B cell (primary cell): ENCODE measurements around the gene HS3ST5. TPM values are rescaled to one million over a fixed set of nuclear protein-coding genes. Genes with fewer than 3 reads are reported as not detected.
"Not testable (repeated sequence)": the region's sequence is repeated elsewhere in the genome, so short reads cannot be mapped to it uniquely, and the experiment has no call there.

Experiments used
- ATAC-seq: fragments of 200-7000 bp; cut with Tn5 transposase; one replicate; pipeline ENCODE4 v1.10.0; 2021; ENCODE audit warnings: low read depth, mild to moderate bottlenecking, moderate number of reproducible peaks, moderate library complexity
- CTCF ChIA-PET: fragments of 350-600 bp; sonication (Branson Sonifier 250); formaldehyde crosslinking; loops from one replicate; lab custom pipeline; 2021; ENCODE audit warnings: antibody characterized with exemption, inconsistent platforms; lab: Charles Lee
- POLR2A ChIA-PET: fragments of 350-600 bp; sonication (Branson Sonifier 250); formaldehyde crosslinking; loops from one replicate; lab custom pipeline; 2021; ENCODE audit warnings: antibody characterized with exemption; lab: Charles Lee
- DNase-seq: peaks from one replicate; pipeline ENCODE4 v3.0.0; 2013
- H2AFZ ChIP-seq: 2 replicates; pipeline ENCODE4 v1.6.1; 2012; ENCODE audit warnings: mild to moderate bottlenecking, low read depth, low read length; ENCODE audit not compliant: insufficient read depth, poor library complexity, severe bottlenecking
- H3K27ac ChIP-seq, 2 donors: 1 replicate in 1 of 2; 2 replicates in 1 of 2; pipeline ENCODE4 v1.5.1; 2012 to 2013; ENCODE audit warnings: low read length in 2 of 2, mild to moderate bottlenecking in 2 of 2, moderate library complexity in 1 of 2
- H3K27me3 ChIP-seq, 4 experiments: fragments of 200-600 bp in 1 of 4; sonication (generic) in 1 of 4; replicated peaks in 1 of 4; 1 replicate in 2 of 4; 2 replicates in 2 of 4; pipeline versions ENCODE4 v1.6.1 to v1.7.0; 2013 to 2016; ENCODE audit warnings: low read length in 3 of 4, mild to moderate bottlenecking in 2 of 4, mixed read lengths in 1 of 4, moderate library complexity in 1 of 4; ENCODE audit not compliant: insufficient read depth in 4 of 4, control insufficient read depth in 3 of 4; ENCODE audit errors: control extremely low read depth in 1 of 4
- H3K36me3 ChIP-seq, 2 experiments: replicated peaks in 1 of 2; 1 replicate in 1 of 2; 2 replicates in 1 of 2; pipeline versions ENCODE4 v1.6.1 to v1.7.1; 2013; ENCODE audit warnings: low read length in 1 of 2; ENCODE audit not compliant: insufficient read depth in 2 of 2, control insufficient read depth in 1 of 2; ENCODE audit errors: control extremely low read depth in 1 of 2, extremely low read depth in 1 of 2
- H3K4me1 ChIP-seq, 2 donors: fragments of 200-600 bp in 1 of 2; sonication (generic) in 1 of 2; 1 replicate in 1 of 2; 2 replicates in 1 of 2; pipeline versions ENCODE4 v1.5.1 to v1.6.1; 2013 to 2017; ENCODE audit warnings: low read length in 2 of 2; ENCODE audit not compliant: control insufficient read depth in 2 of 2, insufficient read depth in 2 of 2
- H3K4me2 ChIP-seq: replicated peaks from 2 replicates; pipeline ENCODE3; 2012; ENCODE audit warnings: mild to moderate bottlenecking, low read depth, low read length; ENCODE audit not compliant: poor library complexity, severe bottlenecking
- H3K4me3 ChIP-seq, 5 experiments: fragments of 200-600 bp in 1 of 5; sonication (generic) in 1 of 5; 1 replicate in 3 of 5; 2 replicates in 2 of 5; pipeline versions ENCODE4 v1.5.1 to v1.7.0; 2011 to 2016; ENCODE audit warnings: low read length in 4 of 5, mild to moderate bottlenecking in 4 of 5, low read depth in 2 of 5, control low read depth in 1 of 5, moderate library complexity in 1 of 5; ENCODE audit not compliant: insufficient read depth in 1 of 5; ENCODE audit errors: control extremely low read depth in 1 of 5, extremely low read depth in 1 of 5
- H3K79me2 ChIP-seq: fragments of 200-600 bp; sonication (generic); one replicate; pipeline ENCODE4 v1.6.0; 2016; ENCODE audit warnings: low read length; ENCODE audit not compliant: control insufficient read depth, insufficient read depth
- H3K9ac ChIP-seq: fragments of 200-600 bp; sonication (generic); 2 replicates; pipeline ENCODE4 v1.6.1; 2017; ENCODE audit warnings: mild to moderate bottlenecking, low read length, moderate library complexity
- H3K9me3 ChIP-seq, 3 donors: one replicate each; pipeline versions ENCODE4 v1.6.1 to v1.7.1; 2013; ENCODE audit warnings: low read length in 2 of 3; ENCODE audit not compliant: control insufficient read depth in 2 of 3, insufficient read depth in 1 of 3; ENCODE audit errors: control extremely low read depth in 1 of 3
- H4K20me1 ChIP-seq: 2 replicates; pipeline ENCODE4 v1.6.0; 2012; ENCODE audit warnings: mild to moderate bottlenecking, low read length; ENCODE audit not compliant: insufficient read depth, control insufficient read depth, poor library complexity, severe bottlenecking
- H3K27ac Mint-ChIP-seq: one replicate; pipeline ENCODE4 v1.8.0; 2021; ENCODE audit warnings: mixed read lengths
- H3K27me3 Mint-ChIP-seq: one replicate; pipeline ENCODE4 v1.8.0; 2021; ENCODE audit warnings: mixed read lengths
- H3K4me1 Mint-ChIP-seq: one replicate; pipeline ENCODE4 v1.8.0; 2021; ENCODE audit warnings: mixed read lengths
- H3K4me3 Mint-ChIP-seq: one replicate; pipeline ENCODE4 v1.8.0; 2021; ENCODE audit warnings: mixed read lengths
- H3K9me3 Mint-ChIP-seq: one replicate; pipeline ENCODE4 v1.8.0; 2022; ENCODE audit warnings: mixed read lengths; ENCODE audit not compliant: insufficient read depth
- EZH2 ChIP-seq: IDR thresholded peaks from 2 replicates; pipeline ENCODE4 v1.6.1; 2012; ENCODE audit warnings: borderline replicate concordance, low read depth, mild to moderate bottlenecking, moderate library complexity, low read length; ENCODE audit not compliant: insufficient read depth, poor library complexity, severe bottlenecking
- WGBS: methylation state at CpG from one replicate; pipeline ENCODE4 v1.1.5; 2013; ENCODE audit warnings: missing lambda C conversion rate; ENCODE audit not compliant: insufficient coverage; 5-methylcytosine and 5-hydroxymethylcytosine counted together
- intact Hi-C: fragments of 100-400 bp; cut with micrococcal nuclease; formaldehyde crosslinking; loops from one replicate; pipeline ENCODE4 v1.10.0; 2022
- polyA plus RNA-seq: library from polyadenylated mRNA; depleted of rRNA; stranded (reverse); fragments of >200 nt; gene quantifications from 2 replicates; pipeline ENCODE4 v1.2.3, GENCODE V29; 2012
- total RNA-seq, 2 donors: library from RNA; stranded (reverse); fragments of 120-200 nt in 1 of 2; gene quantifications; 1 replicate in 1 of 2; 2 replicates in 1 of 2; pipeline versions ENCODE4 v1.2.3 to v1.2.4, GENCODE V29; 2013 to 2022
- TF ChIP-seq, protein P1 (sequence below): fragments of 200-600 bp; IDR thresholded peaks from one replicate; pipeline ENCODE4 v1.8.0; 2022; ENCODE audit warnings: antibody characterized with exemption, mild to moderate bottlenecking

The HS3ST5 gene
- total and polyA plus RNA-seq, 2 donors (not counting 1 experiment from before 2014, with no cell fraction given): not detected

DNA sequence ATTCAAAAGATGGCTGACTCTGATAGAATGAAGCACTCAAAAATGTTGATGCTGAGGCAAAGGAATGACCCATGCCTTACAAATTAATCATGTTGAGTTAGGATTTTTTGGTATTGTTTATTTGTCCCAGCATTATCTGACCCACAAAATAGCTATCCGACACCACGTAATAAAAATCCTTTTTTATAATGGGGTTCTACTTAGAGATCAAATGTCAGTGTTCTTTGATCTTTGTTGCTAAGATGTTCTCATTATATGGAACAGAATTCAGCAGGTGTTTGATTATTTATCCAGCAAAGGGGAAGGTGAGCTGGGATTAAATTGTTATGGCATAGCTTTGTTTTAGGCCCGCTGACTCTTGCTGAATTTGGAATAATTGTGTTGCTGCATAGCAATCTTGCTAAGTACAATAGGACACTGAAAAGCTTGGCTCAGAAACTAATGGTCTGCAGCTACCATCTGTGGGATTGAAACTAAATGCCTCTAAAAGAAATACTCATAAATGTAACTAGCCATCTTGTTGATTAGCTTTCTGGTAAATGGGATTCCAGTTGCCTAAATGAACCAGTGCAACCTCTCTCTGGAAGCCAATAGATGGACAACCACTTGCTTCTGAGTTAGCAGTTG is 191.6 kb downstream of the HS3ST5 start:
- H3K27ac Mint-ChIP-seq: no peak overlapping the region
- no peaks in the 10 kb centered on the region for H3K27me3 Mint-ChIP-seq
- ATAC-seq (no peak), DNase-seq (no peak)
- Histone ChIP-seq H3K4me1 (no peaks in the 10 kb centered on the region), H3K9ac (no peak overlapping the region), H3K4me2 (no peak overlapping the region), H3K4me3 (no peak overlapping the region), H3K79me2 (no peaks in the 10 kb centered on the region), H3K27me3 (no peaks in the 10 kb centered on the region), H4K20me1 (no peaks in the 10 kb centered on the region), H3K27ac (no peak overlapping the region), H2AFZ (no peak overlapping the region), H3K36me3 (no peaks in the 10 kb centered on the region), H3K9me3 (peaks cover 2 to 14% (median 6%) of the 10 kb centered on the region in 3 donors)
- TF ChIP-seq EZH2: no peak
- TF ChIP-seq, protein P1, sequence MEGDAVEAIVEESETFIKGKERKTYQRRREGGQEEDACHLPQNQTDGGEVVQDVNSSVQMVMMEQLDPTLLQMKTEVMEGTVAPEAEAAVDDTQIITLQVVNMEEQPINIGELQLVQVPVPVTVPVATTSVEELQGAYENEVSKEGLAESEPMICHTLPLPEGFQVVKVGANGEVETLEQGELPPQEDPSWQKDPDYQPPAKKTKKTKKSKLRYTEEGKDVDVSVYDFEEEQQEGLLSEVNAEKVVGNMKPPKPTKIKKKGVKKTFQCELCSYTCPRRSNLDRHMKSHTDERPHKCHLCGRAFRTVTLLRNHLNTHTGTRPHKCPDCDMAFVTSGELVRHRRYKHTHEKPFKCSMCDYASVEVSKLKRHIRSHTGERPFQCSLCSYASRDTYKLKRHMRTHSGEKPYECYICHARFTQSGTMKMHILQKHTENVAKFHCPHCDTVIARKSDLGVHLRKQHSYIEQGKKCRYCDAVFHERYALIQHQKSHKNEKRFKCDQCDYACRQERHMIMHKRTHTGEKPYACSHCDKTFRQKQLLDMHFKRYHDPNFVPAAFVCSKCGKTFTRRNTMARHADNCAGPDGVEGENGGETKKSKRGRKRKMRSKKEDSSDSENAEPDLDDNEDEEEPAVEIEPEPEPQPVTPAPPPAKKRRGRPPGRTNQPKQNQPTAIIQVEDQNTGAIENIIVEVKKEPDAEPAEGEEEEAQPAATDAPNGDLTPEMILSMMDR: no peak
- WGBS: no CpG with 5 or more reads among the region's 3 CpGs
- no peak overlapping the region for H3K4me3 Mint-ChIP-seq
- POLR2A ChIA-PET: no interaction called here
- CTCF ChIA-PET: no interaction called here
- peaks cover 7% of the 10 kb centered on the region for H3K9me3 Mint-ChIP-seq
- no peaks in the 10 kb centered on the region for H3K4me1 Mint-ChIP-seq
- intact Hi-C loops: no loop called here

- CTCF ChIA-PET, H3K4me3 Mint-ChIP-seq: not testable (repeated sequence)
Measured at GRCh38 chr6:114149182-114149581, 193.6 kb downstream of the HS3ST5 start.

More at GRCh38 chr6:114149182-114149581, 193.6 kb downstream of the HS3ST5 start:
- H3K4me1 ChIP-seq, POLR2A ChIA-PET, H3K4me3 ChIP-seq, H3K27me3 ChIP-seq, H3K79me2 ChIP-seq, intact Hi-C loops, H2AFZ ChIP-seq, H3K27me3 Mint-ChIP-seq, H3K9me3 Mint-ChIP-seq, H3K9ac ChIP-seq, H3K36me3 ChIP-seq, H4K20me1 ChIP-seq, H3K4me1 Mint-ChIP-seq, H3K4me2 ChIP-seq, H3K27ac Mint-ChIP-seq, DNase-seq, H3K27ac ChIP-seq, ATAC-seq: not testable (repeated sequence)
- peaks cover 2 to 11% (median 6%) of the 10 kb centered on the region in 3 donors for H3K9me3 ChIP-seq
